Stimulated activated naive CD4-positive, alpha-beta T cell (primary cell): Measurements from ENCODE around the gene KLK12.

Experiments used
- DNase-seq, 6 experiments: peaks; one replicate each; lab custom pipeline; 2025; lab: John Stamatoyannopoulos, UW

KLK12 gene

DNA sequence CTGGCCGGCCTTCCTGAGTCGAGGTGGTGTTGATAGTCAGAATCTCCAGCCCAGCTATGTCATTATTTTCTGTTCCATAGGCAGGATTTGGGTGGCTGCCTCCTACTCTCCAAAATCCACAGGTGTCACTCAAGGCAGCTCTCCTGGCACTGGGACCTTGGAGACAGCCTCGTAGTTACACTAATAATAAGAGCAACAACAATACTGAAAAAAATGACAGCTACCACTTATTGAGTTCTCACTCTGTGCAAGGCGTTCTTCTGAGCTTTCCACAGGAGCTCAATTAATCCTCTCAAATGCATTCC lies 12.2 kb upstream of the KLK12 start:
- no peak for DNase-seq

GRCh38 chr19:51044327-51044726 lies 9.5 kb upstream of the KLK12 start:
- DNase-seq: no peak

DNA sequence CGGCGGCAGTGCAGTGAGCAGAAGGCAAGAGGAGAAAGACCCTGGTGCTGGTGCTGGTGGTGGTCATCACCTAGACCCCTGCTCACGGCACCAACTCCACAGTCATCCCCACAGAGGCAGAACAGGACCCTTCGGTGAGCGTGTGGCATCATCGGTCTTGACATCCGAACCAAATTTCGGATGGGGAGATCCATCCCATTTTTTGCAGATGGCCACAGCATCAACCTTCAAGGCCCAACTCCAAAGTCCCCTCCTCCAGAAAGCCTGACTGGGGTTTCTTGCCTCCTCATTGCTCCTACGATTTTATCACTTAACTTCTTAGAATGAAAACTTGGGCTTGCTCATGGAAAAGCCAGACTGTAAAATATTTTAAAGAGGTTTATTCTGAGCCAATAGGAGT lies 8.7 kb upstream of the KLK12 start:
- DNase-seq: no peak

- no peak for DNase-seq
These were observed 5.3 kb upstream of the KLK12 start for GRCh38 chr19:51040151-51040550.

GRCh38 chr19:51036519-51036918 lies 1.7 kb upstream of the KLK12 start:
- no peak for DNase-seq

GRCh38 chr19:51031880-51032225 lies 2.9 kb downstream of the KLK12 start:
- no peak for DNase-seq

- DNase-seq: no peak
These were observed 3.5 kb downstream of the KLK12 start for GRCh38 chr19:51031220-51031879.

GRCh38 chr19:51030631-51031030 lies 4.2 kb downstream of the KLK12 start:
- no peak for DNase-seq

- no peak for DNase-seq
These were observed 5.1 kb downstream of the KLK12 start for GRCh38 chr19:51029718-51030117.

- DNase-seq: no peak
These were observed 6.9 kb downstream of the KLK12 start for GRCh38 chr19:51027873-51028272.

- no peak for DNase-seq
These were observed 7.5 kb downstream of the KLK12 start for GRCh38 chr19:51027126-51027806.

GRCh38 chr19:51026554-51026831 lies 8.3 kb downstream of the KLK12 start, which contains the start of gene KLK11:
Gene KLK11 (minus strand): TSS chr19:51026616. CDS start chr19:51025631, 985 bp downstream.
- DNase-seq: no peak

DNA sequence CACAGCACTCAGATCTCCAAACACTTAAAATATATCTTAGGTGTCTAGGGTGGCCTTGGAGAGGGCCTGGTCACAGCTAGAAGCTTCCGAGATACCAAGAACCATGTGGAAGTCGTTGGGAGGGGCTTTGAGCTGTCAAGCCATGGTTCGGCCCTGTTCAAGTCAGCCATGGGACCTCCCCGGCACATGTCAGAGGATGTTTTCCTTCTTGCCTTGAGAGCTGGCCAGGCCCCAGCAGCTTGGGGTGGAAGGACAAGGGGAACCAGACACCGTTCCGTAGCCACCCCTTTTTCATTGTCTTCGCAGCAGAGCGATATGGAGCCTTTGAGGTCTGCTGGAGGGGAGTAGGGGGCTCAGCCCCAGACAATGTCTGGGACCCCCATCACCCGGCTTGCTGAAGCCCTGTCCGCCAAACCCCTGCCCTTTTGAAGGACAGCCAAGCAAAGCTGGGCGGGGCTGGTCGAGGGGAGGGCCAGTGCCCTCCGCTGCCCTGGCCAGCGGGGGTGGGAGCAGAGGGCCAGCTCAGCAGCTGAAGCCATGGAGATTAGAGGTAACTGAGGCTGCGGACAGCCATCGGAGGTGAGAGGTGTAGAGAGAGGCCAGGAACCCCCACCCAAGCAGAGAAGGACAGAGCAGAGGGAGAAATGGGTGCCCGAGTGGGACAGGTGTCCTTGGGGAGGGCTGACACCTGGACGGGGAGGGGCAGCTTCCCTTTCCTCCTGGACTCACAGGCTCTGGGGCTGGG lies 8.8 kb downstream of the KLK12 start:
- no peak for DNase-seq

DNA sequence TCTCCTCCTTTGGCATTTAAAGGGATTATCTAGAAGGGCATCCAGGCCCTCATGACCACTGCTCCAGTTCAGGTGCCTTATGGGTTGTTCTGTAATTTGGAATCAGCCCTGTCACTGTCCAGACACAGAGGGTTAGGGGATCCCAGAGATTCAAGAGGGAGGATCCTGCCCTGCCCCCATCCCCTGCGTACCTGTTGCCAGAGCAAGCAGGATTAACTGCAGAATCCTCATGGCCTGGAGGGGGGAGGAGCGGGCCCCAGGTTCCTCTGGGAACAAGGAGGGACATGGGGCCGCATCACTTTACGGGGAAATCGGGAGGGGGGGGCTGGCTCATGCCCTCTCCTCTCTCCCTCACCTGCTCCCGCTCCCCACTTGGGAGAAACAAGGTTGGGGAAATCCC lies 9.4 kb downstream of the KLK12 start:
- DNase-seq: no peak

GRCh38 chr19:51024924-51025323 lies 9.9 kb downstream of the KLK12 start:
- no peak for DNase-seq

DNA sequence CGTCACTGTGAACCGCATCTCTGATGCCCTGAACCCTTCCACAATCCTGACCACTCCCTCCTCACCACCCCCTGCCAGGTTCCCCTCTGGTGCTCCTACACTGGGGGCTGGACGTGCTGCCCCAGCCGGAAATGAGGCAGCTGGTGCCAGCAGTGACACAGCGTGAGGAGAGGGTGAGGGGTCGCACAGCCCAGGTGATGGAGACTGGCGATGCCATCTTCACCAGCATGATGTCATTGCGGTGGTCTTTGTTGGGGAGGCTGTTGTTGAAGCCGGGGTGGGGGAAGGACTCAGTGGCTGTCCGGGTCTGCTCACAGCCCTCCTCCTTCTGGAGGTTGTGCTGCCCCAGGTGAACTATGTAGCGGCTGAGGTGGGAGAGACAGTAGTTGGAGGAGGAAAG lies 10.9 kb downstream of the KLK12 start:
- no peak for DNase-seq

DNA sequence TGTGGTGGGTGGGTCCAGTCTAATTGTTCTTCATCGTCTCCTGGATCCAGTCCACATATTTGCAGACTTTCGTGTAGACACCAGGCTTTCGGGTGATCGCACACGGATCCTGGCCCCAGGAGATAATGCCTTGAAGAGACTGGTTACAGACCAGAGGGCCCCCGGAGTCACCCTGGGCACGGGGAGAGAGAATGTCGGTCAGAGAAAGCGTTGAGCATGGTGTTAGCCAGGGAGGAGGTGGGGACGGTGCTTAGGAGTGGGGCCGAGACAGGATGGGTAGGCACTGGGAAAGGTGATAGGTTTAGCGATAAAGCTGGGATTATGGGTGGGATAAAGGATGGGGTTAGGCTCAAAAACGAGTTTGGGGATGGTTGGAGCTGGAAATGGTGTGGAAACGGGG lies 12.3 kb downstream of the KLK12 start:
- no peak for DNase-seq

GRCh38 chr19:51020988-51021651 lies 13.7 kb downstream of the KLK12 start:
- DNase-seq: peak in 2 of 6 experiments; percentile 12 to 40

GRCh38 chr19:51019544-51019925 lies 15.3 kb downstream of the KLK12 start, which contains the start of gene KLK10:
Gene KLK10 (minus strand): TSS chr19:51019709. CDS start chr19:51019130, 579 bp downstream.
- no peak for DNase-seq

DNA sequence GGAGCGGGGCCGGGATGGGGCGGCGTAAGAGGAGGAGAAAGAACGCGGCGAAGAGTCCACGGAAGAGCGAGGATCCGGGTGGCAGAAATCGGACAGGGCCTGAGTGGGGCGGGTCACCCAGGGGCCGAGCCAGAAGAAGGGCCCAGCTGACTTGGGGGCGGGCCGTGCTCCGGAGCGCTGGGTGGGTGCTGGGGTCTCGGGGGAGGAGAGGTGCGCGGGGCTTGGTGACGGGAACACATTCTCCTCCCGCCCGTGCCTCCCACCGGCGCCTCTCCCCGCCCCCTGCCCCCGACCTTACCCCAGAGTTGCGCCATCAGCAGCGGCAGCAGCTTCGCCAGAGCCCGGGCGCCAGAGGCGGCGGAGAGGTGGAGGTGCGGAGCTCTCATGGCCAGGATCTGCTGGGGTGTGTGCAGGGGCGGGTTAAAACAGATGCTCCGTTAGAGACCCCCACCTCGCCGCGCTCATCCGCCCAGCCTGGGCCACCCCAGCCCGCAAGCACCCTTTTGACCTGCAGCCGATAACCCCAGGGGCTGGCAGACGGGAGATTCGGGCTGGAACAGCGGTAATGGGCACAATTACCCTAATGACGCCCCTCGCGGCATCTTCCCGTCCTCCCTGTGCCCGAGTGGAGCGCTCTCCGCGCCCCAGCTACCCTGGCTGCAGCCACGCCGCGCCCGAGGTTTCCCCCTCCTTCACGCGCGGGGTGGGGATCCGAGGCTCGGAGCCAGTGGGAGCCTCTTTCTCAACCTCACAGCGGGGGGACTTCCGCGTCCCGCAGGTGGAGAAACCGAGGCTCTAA lies 15.9 kb downstream of the KLK12 start:
- no peak for DNase-seq

GRCh38 chr19:51016798-51017683 lies 17.8 kb downstream of the KLK12 start:
- peak in 3 of 6 experiments; percentile 12 to 33 (median 31) for DNase-seq
